Endothelial cell of umbilical vein (primary cell): ENCODE data around the gene C17orf107.

Experiments used
- EZH2 ChIP-seq: IDR thresholded peaks from 2 replicates; pipeline ENCODE4 v1.6.1; 2012; ENCODE audit warnings: borderline replicate concordance, low read depth, mild to moderate bottlenecking, moderate library complexity, low read length, inconsistent platforms; ENCODE audit not compliant: severe bottlenecking
- GATA2 ChIP-seq: IDR thresholded peaks from 2 replicates; pipeline ENCODE4 v1.7.0; 2011; ENCODE audit warnings: low read depth, mild to moderate bottlenecking, moderate library complexity, mixed read lengths, low read length; ENCODE audit not compliant: insufficient read length, insufficient read depth
- POLR2A ChIP-seq: IDR thresholded peaks from 2 replicates; pipeline ENCODE4 v1.6.1; 2012; ENCODE audit warnings: low read depth, mild to moderate bottlenecking, control low read depth, low read length
- POLR2AphosphoS5 ChIP-seq: IDR thresholded peaks from 2 replicates; pipeline ENCODE4 v1.6.1; 2012; ENCODE audit warnings: low read depth, mild to moderate bottlenecking, control low read depth, low read length, moderate library complexity; ENCODE audit not compliant: insufficient read depth
- TF ChIP-seq, protein P1 (sequence below), 2 donors: IDR thresholded peaks; 1 replicate in 1 of 2; 2 replicates in 1 of 2; pipeline ENCODE4 v1.5.1; 2011; ENCODE audit warnings: low read length in 2 of 2, mild to moderate bottlenecking in 2 of 2, moderate library complexity in 2 of 2, control low read depth in 1 of 2, inconsistent platforms in 1 of 2, low read depth in 1 of 2; ENCODE audit not compliant: insufficient read depth in 1 of 2; ENCODE audit errors: extremely low read depth in 1 of 2

DNA sequence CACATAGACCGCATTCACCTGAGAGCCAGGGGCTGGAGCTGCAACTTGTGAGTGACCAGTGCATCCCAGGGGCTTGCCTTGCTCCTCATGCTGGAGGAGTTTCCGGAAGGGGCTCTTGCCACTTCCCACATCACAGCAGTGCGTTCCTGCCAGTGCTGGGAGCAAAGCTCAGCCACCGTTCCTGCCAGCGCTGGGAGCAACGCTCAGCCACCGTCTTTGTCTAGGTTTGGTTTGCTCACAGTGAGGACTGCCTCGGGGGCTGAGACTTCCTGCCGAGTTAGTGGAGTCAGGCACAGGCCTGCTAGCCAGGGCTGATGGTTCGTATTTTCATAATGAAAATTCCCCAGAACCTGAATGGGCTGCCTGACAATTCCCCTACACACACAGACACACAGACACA is 9.0 kb downstream of the C17orf107 start:
- TF ChIP-seq POLR2A (no peak), POLR2AphosphoS5 (no peak), EZH2 (no peak), GATA2 (no peak)
- TF ChIP-seq, protein P1, sequence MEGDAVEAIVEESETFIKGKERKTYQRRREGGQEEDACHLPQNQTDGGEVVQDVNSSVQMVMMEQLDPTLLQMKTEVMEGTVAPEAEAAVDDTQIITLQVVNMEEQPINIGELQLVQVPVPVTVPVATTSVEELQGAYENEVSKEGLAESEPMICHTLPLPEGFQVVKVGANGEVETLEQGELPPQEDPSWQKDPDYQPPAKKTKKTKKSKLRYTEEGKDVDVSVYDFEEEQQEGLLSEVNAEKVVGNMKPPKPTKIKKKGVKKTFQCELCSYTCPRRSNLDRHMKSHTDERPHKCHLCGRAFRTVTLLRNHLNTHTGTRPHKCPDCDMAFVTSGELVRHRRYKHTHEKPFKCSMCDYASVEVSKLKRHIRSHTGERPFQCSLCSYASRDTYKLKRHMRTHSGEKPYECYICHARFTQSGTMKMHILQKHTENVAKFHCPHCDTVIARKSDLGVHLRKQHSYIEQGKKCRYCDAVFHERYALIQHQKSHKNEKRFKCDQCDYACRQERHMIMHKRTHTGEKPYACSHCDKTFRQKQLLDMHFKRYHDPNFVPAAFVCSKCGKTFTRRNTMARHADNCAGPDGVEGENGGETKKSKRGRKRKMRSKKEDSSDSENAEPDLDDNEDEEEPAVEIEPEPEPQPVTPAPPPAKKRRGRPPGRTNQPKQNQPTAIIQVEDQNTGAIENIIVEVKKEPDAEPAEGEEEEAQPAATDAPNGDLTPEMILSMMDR (IDR thresholded peaks at IDR 0.05; ENCODE audit: extremely low read depth in 1 of 2, insufficient read depth in 1 of 2, low read depth in 1 of 2, low read length in 2 of 2), result no peak
